ENCODE measurements around the gene CBLN3.

DNA sequence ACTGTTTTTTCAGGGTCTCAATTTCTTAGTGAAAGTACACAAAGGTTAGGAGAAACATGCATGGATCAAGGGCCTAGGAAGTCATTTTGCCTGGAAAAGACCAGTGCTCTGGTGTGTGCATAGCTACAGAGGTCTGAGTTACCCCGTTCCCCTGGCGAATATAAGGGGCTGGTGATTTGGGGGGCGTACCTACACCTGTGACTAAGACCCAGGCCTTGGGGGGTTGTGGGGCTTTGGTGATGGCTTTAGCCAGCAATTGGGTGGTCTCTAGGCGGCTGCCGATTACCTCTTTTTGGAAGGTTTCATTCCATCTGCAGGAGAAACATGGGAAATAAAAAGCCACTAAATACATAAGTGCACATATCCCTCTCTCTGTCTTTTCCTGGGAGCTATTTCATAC is 12.0 kb upstream of the CBLN3 start:
- TF ChIP-seq ZNF19 (tag by site-specific recombination; IDR thresholded peaks at IDR 0.05; ENCODE audit: low read depth) (no peak), CTCF (tag by site-specific recombination; IDR thresholded peaks at IDR 0.05) (no peak), ZNF449 (tag by site-specific recombination; IDR thresholded peaks at IDR 0.05) (no peak), ZBTB1 (tag by site-specific recombination; IDR thresholded peaks at IDR 0.05) (no peak), ZNF501 (tag by site-specific recombination; IDR thresholded peaks at IDR 0.05) (no peak), TRIM28 (IDR thresholded peaks at IDR 0.05; ENCODE audit: borderline replicate concordance, low read length) (no peak), REST (tag by site-specific recombination; IDR thresholded peaks at IDR 0.05) (no peak), MYNN (tag by site-specific recombination; IDR thresholded peaks at IDR 0.05; ENCODE audit: borderline replicate concordance) (no peak), ZXDB (tag by site-specific recombination; IDR thresholded peaks at IDR 0.05) (no peak), ZNF24 (tag by site-specific recombination; IDR thresholded peaks at IDR 0.05) (no peak)
- TF ChIP-seq, protein P1, sequence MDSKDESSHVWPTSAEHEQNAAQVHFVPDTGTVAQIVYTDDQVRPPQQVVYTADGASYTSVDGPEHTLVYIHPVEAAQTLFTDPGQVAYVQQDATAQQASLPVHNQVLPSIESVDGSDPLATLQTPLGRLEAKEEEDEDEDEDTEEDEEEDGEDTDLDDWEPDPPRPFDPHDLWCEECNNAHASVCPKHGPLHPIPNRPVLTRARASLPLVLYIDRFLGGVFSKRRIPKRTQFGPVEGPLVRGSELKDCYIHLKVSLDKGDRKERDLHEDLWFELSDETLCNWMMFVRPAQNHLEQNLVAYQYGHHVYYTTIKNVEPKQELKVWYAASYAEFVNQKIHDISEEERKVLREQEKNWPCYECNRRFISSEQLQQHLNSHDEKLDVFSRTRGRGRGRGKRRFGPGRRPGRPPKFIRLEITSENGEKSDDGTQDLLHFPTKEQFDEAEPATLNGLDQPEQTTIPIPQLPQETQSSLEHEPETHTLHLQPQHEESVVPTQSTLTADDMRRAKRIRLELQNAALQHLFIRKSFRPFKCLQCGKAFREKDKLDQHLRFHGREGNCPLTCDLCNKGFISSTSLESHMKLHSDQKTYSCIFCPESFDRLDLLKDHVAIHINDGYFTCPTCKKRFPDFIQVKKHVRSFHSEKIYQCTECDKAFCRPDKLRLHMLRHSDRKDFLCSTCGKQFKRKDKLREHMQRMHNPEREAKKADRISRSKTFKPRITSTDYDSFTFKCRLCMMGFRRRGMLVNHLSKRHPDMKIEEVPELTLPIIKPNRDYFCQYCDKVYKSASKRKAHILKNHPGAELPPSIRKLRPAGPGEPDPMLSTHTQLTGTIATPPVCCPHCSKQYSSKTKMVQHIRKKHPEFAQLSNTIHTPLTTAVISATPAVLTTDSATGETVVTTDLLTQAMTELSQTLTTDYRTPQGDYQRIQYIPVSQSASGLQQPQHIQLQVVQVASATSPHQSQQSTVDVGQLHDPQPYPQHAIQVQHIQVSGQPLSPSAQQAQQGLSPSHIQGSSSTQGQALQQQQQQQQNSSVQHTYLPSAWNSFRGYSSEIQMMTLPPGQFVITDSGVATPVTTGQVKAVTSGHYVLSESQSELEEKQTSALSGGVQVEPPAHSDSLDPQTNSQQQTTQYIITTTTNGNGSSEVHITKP (tag by site-specific recombination; IDR thresholded peaks at IDR 0.05), result no peak
